ENCODE data around the gene ATXN7L3.

- TF ChIP-seq CEBPB (IDR thresholded peaks at IDR 0.05) (peak; percentile 95), EGR1 (IDR thresholded peaks at IDR 0.05) (no peak), TAF1 (IDR thresholded peaks at IDR 0.05; ENCODE audit: low read depth) (no peak), REST (IDR thresholded peaks at IDR 0.05; ENCODE audit: low read depth) (no peak), MAX (IDR thresholded peaks at IDR 0.05) (no peak), RAD21 (IDR thresholded peaks at IDR 0.05; ENCODE audit: low read depth) (peak; percentile 72), NFIC (IDR thresholded peaks at IDR 0.05) (no peak), EP300 (IDR thresholded peaks at IDR 0.05; ENCODE audit: borderline replicate concordance) (no peak), FOXM1 (IDR thresholded peaks at IDR 0.05; ENCODE audit: borderline replicate concordance, low read depth) (no peak), USF1 (IDR thresholded peaks at IDR 0.05) (no peak; the same call in 1 of the 2 replicates), YY1 (IDR thresholded peaks at IDR 0.05; ENCODE audit: low read depth) (0 out of 2 replicates have a peak, but pooled peaks have one; percentile 28), TCF12 (IDR thresholded peaks at IDR 0.05; ENCODE audit: low read depth) (no peak)
These were observed 4.2 kb upstream of the ATXN7L3 start for GRCh38 chr17:44203731-44204440.

Data from Ishikawa (cell line).